GM19468 (cell line): ENCODE results near the gene SLC38A10.

Experiments
- ATAC-seq: cut with Tn5 transposase; IDR thresholded peaks from one replicate; pipeline ENCODE4 v1.9.1; 2021; ENCODE audit warnings: mild to moderate bottlenecking, moderate library complexity, moderate number of reproducible peaks; ENCODE audit not compliant: unreplicated experiment; ENCODE audit errors: extremely low read depth

The SLC38A10 gene

GRCh38 chr17:81295031-81295675 lies at the start of gene SLC38A10:
SLC38A10 (minus strand) TSS chr17:81295307; CDS start chr17:81294921, 386 bp downstream.
- ATAC-seq = no peak

DNA sequence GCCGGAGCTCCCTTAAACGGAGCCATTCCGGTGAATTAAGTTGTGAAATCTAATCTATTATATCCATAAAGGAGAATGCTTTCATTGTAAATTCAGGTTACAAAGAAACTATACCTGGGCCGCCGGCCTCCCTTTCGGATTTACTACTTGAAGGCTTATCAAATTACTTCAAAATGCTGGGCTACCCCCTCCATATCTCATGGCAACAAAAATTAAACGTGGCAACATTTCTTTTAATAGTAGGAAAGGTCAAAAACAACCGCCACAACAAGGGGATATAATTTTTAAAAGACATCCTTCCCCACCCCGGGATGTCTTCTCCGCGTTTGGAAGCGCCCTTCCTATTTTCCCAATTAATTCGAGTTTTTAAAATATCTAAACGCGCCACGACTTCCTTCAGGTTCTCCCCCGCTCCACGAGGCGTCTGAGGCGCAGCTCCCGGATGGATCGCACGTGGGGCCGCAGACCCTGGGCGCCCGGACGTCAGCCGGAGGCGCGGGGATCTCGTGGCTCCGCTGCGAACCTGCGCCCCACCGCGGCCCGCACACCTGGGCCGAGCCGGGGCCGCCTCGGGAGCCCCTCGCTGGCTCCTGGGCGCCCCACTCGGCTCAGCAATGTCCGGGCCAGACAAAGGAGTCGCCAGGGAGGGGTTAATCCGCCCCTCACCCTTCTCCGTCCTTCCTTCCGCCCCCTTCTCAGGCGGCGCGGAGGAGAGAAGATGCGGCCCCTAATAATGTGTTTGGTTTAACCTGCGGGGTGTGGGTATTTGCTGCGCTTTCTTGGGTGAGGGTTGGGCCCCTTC lies 47.4 kb upstream of the SLC38A10 start:
- ATAC-seq = no peak

DNA sequence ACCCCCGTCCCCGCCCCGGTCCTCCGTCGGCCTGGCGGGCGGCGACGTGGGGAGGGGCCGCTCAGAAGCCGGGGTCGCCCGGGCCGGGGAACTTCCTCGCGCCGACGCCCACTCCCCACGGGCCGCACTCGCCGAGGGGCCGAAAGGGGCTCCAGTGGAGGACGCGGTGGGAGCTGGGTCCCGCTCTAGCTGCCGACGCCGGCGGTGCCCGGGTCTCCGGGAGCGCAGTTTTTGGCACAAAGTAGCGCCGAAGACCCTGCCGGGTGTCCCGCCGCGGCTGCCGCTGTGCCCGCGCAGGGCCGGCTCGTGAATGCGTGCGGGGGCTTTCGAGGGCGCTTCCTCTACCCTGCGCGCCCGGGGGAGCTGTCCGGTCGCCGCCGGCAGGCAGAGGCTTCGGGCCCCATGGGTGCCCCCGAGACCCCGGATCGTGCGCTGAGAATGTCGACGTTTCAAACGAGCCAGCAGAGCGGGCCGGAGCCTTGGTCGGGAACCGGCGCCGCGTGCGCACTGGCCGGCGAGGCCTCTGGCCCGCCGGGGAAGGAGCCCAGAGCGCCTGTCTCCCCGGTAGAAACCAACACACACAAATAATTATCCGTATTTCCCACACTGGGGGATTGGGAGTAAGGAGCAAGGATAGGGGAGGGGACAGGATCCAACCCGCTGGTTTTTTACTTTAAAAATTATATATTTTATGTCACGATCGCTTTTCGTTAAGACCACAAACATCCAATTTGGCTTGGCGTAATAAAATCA lies 46.6 kb upstream of the SLC38A10 start:
- ATAC-seq = no peak

DNA sequence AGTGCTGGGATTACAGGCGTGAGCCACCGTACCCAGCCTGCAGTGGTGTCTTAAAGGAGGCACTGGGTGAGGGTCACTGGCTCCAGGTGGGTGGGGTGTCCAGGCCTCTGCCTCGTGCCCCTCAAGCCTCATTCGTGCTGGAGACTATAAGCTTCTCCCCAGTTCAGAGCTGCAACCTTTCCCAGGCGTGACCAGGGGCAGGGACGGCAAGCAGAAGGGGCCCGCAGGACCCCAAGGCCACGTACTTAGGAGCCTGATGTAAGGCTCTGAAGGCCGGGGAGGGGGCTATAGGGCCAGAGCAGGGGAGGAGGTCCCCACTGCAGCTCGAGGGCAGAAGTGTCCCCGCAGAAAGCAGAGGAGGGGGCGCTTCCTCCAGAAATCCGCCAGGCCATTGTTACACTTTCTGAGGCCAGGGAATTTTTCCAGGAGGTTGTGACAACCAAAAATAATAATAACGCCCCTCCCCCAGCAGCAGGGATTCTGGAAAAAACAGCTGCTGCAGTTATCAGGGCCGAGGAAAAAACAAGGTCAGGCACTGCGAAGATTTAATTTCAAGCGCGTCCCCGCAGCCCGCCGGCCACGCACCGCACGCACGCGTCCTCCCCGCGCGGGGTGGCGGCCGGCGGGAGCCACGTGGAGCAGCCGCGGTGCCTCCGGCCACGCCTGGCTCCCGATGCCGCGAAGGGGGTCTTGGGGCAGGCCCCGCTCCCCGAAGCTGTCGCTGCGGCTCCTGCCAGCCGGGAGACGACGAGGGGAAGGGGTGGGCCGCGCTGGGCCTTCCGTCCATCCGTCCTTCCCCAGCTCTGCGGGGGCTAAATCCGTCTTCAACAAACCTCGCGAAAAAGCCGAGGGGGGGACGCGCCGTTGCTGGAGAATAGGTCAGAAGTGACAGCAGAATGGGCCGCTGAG lies 45.8 kb upstream of the SLC38A10 start:
- ATAC-seq = no peak

- no peak for ATAC-seq
Observed at GRCh38 chr17:81339534-81340296, 44.6 kb upstream of the SLC38A10 start.

DNA sequence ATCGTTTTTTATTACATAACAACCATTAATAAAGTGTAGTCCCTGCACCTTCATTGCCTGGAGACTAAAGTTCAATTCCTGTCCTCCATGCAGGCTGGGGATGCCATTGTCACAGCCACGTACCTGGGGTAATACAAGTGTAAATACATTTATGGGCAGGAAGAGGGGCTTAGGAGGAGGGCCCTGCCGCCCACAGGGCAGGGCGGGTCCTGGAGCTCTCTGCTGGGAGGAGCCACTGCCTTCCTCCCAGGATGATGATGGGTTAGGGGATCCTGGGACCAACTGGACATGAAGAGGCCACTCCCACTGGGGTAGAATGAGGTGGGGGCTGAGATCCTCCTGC lies 44.1 kb upstream of the SLC38A10 start:
- ATAC-seq = no peak

- no peak for ATAC-seq
Observed at GRCh38 chr17:81338274-81339190, 43.4 kb upstream of the SLC38A10 start.

GRCh38 chr17:81337476-81337879 lies 42.4 kb upstream of the SLC38A10 start:
- ATAC-seq = no peak

- no peak for ATAC-seq
Observed at GRCh38 chr17:81336930-81337325, 41.8 kb upstream of the SLC38A10 start.

DNA sequence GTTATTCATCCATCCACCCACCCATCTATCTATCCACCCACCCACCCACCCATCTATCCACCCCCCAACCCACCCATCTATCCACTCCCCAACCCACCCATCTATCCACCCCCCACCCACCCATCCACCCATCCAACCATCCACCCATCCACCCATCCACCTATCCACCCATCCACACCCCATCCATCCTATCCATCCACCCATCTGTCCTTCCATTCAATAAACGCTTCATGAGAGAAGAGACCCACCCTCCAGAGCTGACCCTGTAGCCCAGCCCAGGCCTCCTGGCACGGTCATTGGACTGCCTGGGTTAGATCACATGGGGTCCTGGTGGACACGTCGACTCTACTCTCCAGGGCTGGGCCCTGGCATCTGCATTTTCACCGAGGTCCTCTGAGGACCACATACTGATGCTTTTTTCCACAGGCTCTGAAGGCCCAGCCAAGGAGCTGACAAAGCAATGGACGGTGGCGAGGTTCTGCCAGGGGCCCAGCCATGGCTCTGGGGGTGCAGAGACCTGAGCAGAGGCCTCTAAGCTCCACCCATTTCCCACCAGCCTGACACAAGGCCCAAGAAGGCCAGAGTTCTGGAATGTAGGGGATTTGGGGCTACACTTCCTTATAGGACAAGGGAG lies 41.3 kb upstream of the SLC38A10 start:
- no peak for ATAC-seq

DNA sequence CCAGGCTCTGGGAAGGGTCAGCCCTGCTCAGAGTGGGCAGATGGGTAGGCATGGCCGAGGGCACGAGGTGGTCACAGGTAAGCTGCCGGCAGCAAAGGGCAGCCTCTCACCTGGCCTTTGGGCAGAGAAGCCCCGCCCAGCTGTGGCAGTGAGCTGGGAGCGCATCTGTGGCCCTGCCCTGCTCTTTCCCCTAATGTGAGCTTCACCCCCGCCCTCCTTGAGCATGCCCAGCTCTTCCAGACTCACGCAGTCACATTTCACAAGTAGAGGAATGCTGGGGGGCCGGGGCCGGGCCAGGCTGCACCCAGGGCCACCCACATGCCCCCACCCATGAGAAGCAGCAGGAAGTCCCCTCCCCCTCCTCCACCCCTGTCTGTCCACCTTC lies 40.7 kb upstream of the SLC38A10 start:
- ATAC-seq = no peak

- ATAC-seq = no peak
Observed at GRCh38 chr17:81334987-81335772, 40.1 kb upstream of the SLC38A10 start.

GRCh38 chr17:81334391-81334901 lies 39.3 kb upstream of the SLC38A10 start:
- ATAC-seq = no peak

DNA sequence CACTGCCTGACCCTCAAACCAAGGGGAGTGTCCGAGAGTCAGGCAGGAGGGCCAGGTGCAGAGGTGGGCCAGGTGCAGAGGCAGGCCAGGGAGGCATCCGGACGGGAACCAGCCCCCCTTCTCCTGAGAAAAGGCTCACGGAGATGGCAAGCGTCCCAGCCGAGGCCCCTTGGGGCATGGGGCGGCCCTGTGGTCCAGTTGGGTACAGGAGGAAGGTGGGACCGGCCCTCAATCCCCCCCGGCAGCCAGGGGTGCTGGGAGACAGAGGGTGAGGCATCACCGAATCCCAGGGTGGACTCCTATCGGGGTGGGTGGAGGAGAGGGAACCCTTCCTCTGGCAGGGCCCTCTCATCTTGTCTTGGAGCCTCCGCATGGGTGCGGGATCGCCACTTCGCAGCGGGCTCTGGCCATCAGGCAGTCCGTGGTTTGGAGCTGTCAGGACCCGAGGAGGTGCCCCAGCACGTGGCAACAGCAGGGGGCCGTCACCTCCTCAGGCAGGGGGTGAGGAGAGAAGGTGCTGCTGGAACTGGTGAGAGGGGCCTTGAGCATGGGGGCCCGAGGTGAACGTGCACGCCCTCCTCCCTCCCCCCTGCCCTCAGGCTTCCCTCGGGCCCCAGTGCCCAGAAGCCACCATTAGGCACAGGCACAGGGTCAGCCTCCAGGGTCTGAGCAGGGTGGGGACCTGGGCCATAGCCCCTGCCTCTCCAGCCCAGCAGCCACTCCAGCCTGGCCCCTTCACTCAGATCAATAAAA lies 38.7 kb upstream of the SLC38A10 start:
- no peak for ATAC-seq

DNA sequence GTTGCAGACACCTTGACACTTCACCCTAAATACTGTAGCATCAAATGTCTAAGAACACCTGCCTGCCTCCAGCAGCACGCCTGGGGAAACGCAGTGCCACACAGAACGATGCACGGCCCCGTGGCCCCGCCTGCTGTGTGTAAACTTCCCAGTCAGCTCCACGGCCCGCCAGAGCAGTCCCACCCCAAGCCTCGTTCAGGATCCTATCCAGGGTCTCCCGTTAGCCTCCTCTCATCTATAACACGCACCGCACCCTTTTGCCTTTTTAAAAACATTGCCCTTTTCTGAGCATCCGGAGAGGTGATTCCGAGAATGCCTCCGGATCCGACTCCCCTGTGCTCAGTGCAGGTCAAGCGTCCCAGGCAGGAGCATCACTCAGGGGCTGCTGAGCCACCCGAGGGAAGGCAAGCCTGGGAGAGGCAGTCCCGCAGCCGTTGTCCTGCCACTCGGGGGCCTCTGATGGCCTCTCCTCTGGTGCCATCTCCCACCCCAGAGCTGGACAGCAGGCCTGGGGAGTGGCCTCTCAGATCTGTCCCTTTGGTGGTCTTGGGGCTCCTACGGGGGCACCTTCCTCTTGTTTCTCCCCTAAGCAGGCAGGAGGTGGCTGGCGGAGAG lies 37.9 kb upstream of the SLC38A10 start:
- ATAC-seq = no peak
